ENCODE results near the gene XYLT1.
"Not testable (repeated sequence)": the region's sequence is repeated elsewhere in the genome, so short reads cannot be mapped to it uniquely, and the experiment has no call there.

Gene XYLT1

DNA sequence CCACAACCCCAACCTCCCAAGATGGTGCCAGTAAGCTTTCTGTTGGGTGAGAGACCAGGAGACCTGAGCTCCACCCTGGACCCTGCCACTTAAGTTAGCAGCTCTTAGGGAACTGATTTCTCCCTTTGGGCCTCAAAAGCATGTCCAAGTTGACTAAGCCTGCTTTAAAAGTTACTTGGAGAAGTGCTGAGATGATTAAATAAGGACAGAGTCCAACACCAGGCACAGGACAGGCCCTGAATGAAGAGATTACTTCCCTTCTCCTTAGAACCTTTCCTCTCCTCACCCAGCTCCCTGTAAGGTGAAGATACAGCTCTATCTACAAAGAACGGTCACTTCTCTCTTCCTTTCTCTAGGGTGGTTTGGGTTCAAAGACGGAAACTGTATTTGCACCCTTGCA is 162.6 kb downstream of the XYLT1 start:
- no peaks in the 10 kb centered on the region for H3K36me3 ChIP-seq (ENCODE audit: insufficient read depth, low read length)
- no peaks in the 10 kb centered on the region for H3K4me1 ChIP-seq (ENCODE audit: control insufficient read depth, insufficient read depth, low read length, unreplicated experiment)
- no peak overlapping the region for H3K27ac ChIP-seq (ENCODE audit: low read depth, low read length)
- H3K27me3 ChIP-seq (ENCODE audit: insufficient read depth, low read length) = no peaks in the 10 kb centered on the region
- no peak overlapping the region for H3K4me3 ChIP-seq (ENCODE audit: low read depth, low read length)
- H2AFZ ChIP-seq (ENCODE audit: low read length, unreplicated experiment) = no peak overlapping the region
- H3K79me2 ChIP-seq (ENCODE audit: control insufficient read depth, insufficient read depth, low read length, unreplicated experiment) = no peaks in the 10 kb centered on the region

DNA sequence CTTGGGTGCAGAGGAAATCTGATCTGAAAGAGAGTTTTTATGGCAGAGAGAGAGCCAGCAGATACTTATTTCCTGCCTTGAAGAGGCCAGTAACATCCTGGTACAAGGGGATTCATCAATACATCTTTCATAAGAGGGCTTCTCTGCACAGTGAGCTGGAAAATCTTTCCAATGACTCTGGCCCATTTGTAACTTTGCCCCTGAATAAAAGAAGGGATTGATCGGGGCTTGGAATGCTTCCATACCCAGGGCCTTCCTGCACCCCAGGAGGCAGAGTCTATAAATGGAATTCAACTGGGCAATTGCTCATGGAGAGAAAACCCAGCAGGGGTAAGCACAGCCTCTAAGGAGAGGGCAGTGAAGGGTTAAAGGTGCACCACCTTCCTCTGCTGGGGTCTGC is 163.3 kb downstream of the XYLT1 start:
- no peak overlapping the region for H3K27ac ChIP-seq (ENCODE audit: low read depth, low read length)
- no peaks in the 10 kb centered on the region for H3K79me2 ChIP-seq (ENCODE audit: control insufficient read depth, insufficient read depth, low read length, unreplicated experiment)

DNA sequence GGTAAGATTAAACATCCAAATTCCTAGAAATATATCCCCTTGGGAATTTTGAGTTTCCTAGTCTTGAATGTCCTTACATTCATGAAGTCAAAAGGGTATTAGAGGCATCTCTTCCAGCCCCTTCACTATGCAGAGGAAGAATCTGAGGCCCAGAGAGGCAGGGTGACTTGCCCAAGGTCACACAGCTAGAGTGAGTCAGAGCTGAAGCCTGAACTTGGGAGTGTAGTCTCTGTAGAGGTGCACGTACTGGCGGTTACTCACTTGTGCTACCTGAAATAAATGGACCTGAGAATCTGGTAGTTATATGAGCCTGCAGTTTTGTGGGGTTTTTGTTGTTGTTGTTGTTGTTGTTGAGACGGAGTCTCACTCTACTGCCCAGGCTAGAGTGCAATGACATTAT is 164.0 kb downstream of the XYLT1 start:
- no peaks in the 10 kb centered on the region for H3K27me3 ChIP-seq (ENCODE audit: insufficient read depth, low read length)
- H3K36me3 ChIP-seq (ENCODE audit: insufficient read depth, low read length) = no peaks in the 10 kb centered on the region
- no peak overlapping the region for H3K4me3 ChIP-seq (ENCODE audit: low read depth, low read length)
- H3K27ac ChIP-seq (ENCODE audit: low read depth, low read length) = no peak overlapping the region
- no peak overlapping the region for H2AFZ ChIP-seq (ENCODE audit: low read length, unreplicated experiment)
- peaks cover 10% of the 10 kb centered on the region for H3K4me1 ChIP-seq (ENCODE audit: control insufficient read depth, insufficient read depth, low read length, unreplicated experiment)
- H3K79me2 ChIP-seq (ENCODE audit: control insufficient read depth, insufficient read depth, low read length, unreplicated experiment) = peaks cover under 1% of the 10 kb centered on the region

More for the DNA sequence above, 163.3 kb downstream of the XYLT1 start:
- Histone ChIP-seq H3K4me1 (ENCODE audit: control insufficient read depth, insufficient read depth, low read length, unreplicated experiment) (peaks cover 6% of the 10 kb centered on the region), H3K36me3 (ENCODE audit: insufficient read depth, low read length) (no peaks in the 10 kb centered on the region), H3K4me3 (ENCODE audit: low read depth, low read length) (no peak overlapping the region), H2AFZ (ENCODE audit: low read length, unreplicated experiment) (no peak overlapping the region), H3K27me3 (ENCODE audit: insufficient read depth, low read length) (no peaks in the 10 kb centered on the region)

DNA sequence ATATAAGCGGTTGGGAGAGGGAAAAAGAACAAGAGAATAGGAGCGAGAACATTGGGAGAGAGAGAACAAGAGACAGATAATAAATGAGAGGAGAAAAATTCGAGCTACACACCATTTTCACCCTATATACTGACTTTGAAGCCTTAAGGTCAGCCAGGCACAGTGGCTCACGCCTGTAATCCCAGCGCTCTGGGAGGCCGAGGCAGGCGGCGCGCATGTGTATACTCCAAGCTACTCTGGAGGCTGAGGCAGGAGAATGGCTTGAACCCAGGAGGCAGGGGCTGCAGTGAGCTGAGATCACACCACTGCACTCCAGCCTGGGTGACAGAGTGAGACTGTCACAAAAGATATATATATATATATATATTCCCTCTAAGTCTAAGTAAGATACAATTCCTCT is 164.5 kb downstream of the XYLT1 start:
- H2AFZ ChIP-seq (ENCODE audit: low read length, unreplicated experiment); H3K27ac ChIP-seq (ENCODE audit: low read depth, low read length); H3K36me3 ChIP-seq (ENCODE audit: insufficient read depth, low read length); H3K4me1 ChIP-seq (ENCODE audit: control insufficient read depth, insufficient read depth, low read length, unreplicated experiment); H3K79me2 ChIP-seq (ENCODE audit: control insufficient read depth, insufficient read depth, low read length, unreplicated experiment); H3K4me3 ChIP-seq (ENCODE audit: low read depth, low read length); H3K27me3 ChIP-seq (ENCODE audit: insufficient read depth, low read length): not testable (repeated sequence)

DNA sequence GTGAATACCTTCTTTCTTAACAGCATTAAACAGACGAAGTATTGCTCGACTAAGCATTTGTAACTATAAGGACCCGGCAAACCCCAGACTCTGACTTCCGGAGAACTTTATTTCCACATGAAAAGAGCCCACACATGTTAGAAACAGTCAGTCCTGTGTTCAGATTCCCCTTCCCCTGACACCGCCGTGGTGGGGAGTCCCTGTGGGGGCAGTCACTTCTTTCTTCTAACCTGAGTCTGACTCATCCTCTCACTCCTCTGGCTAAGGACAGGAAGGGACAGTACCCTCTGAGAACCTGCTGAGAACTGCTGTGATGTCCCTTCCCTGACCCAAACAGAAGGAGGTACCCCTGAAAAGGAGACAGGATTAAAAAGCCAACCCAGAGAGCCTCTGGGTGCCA is 165.1 kb downstream of the XYLT1 start:
- Histone ChIP-seq H3K79me2 (ENCODE audit: control insufficient read depth, insufficient read depth, low read length, unreplicated experiment) (peaks cover 3% of the 10 kb centered on the region), H3K27me3 (ENCODE audit: insufficient read depth, low read length) (no peaks in the 10 kb centered on the region), H3K4me1 (ENCODE audit: control insufficient read depth, insufficient read depth, low read length, unreplicated experiment) (peaks cover 10% of the 10 kb centered on the region), H3K4me3 (ENCODE audit: low read depth, low read length) (no peak overlapping the region), H2AFZ (ENCODE audit: low read length, unreplicated experiment) (no peak overlapping the region), H3K27ac (ENCODE audit: low read depth, low read length) (no peak overlapping the region), H3K36me3 (ENCODE audit: insufficient read depth, low read length) (no peaks in the 10 kb centered on the region)

DNA sequence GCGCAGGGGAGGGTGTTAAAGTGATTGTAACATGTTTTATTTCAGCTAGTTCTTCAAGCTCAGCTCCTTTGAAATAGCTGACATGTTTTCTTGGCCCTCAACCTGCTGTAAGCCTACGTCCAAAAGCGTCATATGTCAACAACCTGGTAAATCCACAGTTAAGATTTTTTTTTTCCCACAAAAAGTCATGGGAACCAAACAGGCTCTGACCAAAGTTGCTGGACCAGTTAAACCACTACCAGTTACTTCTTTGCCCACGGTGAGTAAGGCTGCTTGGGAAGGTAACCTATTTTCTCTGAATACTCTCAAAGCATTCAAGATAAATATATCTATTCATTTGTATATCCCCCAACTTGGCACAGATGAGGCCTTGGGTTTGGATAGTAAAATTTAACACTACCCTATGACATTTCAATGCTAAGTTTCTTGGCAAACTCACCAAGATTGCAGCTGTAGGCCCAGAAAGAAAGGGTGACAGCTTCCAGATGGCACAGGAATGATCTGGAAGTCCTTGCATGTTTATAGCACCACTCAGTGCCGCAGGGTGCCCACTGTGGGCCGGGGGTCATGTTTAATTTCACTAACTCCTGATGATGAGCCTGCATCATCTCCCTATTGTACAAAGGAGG is 166.2 kb downstream of the XYLT1 start:
- no peak overlapping the region for H3K4me3 ChIP-seq (ENCODE audit: low read depth, low read length)
- H3K27me3 ChIP-seq (ENCODE audit: insufficient read depth, low read length) = no peaks in the 10 kb centered on the region
- H3K27ac ChIP-seq (ENCODE audit: low read depth, low read length) = no peak overlapping the region
- no peaks in the 10 kb centered on the region for H3K36me3 ChIP-seq (ENCODE audit: insufficient read depth, low read length)
- H3K79me2 ChIP-seq (ENCODE audit: control insufficient read depth, insufficient read depth, low read length, unreplicated experiment) = peaks cover 3% of the 10 kb centered on the region
- H2AFZ ChIP-seq (ENCODE audit: low read length, unreplicated experiment) = no peak overlapping the region
- H3K4me1 ChIP-seq (ENCODE audit: control insufficient read depth, insufficient read depth, low read length, unreplicated experiment) = peaks cover 10% of the 10 kb centered on the region

DNA sequence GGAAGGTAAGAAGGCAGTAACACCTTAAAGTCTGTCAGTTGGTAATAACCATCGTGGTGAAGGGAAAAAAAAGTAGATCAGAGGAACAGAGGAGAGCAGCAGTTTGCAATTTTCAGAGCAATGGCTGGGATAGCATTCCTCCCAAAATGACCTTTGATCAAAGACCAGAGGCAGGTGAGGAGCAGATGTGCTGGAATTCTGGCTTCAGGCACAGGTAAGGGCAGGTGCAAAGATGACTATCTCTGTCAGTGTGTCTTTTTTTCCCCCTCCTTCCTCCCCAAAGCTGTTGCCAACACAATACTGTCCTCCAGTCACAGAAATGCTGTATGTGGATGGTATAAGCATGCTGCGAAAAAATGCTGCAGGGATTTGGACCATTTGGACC is 166.7 kb downstream of the XYLT1 start:
- no peak overlapping the region for H3K27ac ChIP-seq (ENCODE audit: low read depth, low read length)
- no peak overlapping the region for H2AFZ ChIP-seq (ENCODE audit: low read length, unreplicated experiment)
- H3K4me1 ChIP-seq (ENCODE audit: control insufficient read depth, insufficient read depth, low read length, unreplicated experiment) = peaks cover 10% of the 10 kb centered on the region
- H3K4me3 ChIP-seq (ENCODE audit: low read depth, low read length) = no peak overlapping the region
- H3K36me3 ChIP-seq (ENCODE audit: insufficient read depth, low read length) = no peaks in the 10 kb centered on the region
- peaks cover 3% of the 10 kb centered on the region for H3K79me2 ChIP-seq (ENCODE audit: control insufficient read depth, insufficient read depth, low read length, unreplicated experiment)
- H3K27me3 ChIP-seq (ENCODE audit: insufficient read depth, low read length) = no peaks in the 10 kb centered on the region

DNA sequence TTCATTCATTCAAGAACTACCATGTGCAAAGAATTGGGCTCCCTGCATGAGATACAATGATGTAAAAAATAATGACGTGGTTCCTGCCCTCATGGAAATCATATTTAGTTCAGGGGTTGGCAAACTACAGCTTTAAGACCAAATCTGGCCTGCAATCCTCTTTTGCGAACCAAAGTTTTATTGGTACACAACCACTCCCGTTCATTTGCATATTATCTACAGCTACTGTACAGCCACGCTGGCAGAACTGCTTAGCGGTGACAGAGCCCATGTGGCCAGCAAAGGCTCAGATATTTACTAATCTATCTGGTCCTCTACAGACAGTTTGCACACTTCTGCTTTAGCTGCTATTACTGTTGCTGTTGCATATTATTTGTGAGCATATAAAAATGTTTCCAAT is 167.7 kb downstream of the XYLT1 start:
- no peak overlapping the region for H3K4me3 ChIP-seq (ENCODE audit: low read depth, low read length)
- H3K4me1 ChIP-seq (ENCODE audit: control insufficient read depth, insufficient read depth, low read length, unreplicated experiment) = peaks cover 10% of the 10 kb centered on the region

DNA sequence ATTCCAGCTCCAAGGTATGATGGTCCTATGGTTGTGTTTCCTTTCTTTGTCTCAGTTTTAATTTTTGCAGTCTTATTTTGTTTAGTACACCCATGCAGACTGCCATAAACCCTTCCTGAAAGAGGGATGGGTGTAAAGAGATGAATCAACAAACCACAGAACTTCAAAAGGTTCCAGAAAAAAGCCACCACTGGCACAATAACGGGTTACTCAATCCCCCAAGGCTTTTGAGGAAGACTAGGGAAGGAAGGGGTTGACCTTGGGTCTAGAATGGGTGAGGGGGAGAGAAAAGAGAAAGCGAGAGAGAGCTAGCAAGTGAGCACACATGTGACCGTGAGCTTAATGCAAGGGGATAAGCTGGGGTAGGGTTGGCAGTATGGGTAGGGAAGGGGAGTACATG is 168.1 kb downstream of the XYLT1 start:
- peaks cover 3% of the 10 kb centered on the region for H3K79me2 ChIP-seq (ENCODE audit: control insufficient read depth, insufficient read depth, low read length, unreplicated experiment)
- no peaks in the 10 kb centered on the region for H3K27me3 ChIP-seq (ENCODE audit: insufficient read depth, low read length)
- no peak overlapping the region for H2AFZ ChIP-seq (ENCODE audit: low read length, unreplicated experiment)
- no peak overlapping the region for H3K27ac ChIP-seq (ENCODE audit: low read depth, low read length)
- H3K4me3 ChIP-seq (ENCODE audit: low read depth, low read length) = no peak overlapping the region
- H3K4me1 ChIP-seq (ENCODE audit: control insufficient read depth, insufficient read depth, low read length, unreplicated experiment) = peaks cover 10% of the 10 kb centered on the region
- H3K36me3 ChIP-seq (ENCODE audit: insufficient read depth, low read length) = no peaks in the 10 kb centered on the region

More for the DNA sequence above, 167.7 kb downstream of the XYLT1 start:
- H3K36me3 ChIP-seq (ENCODE audit: insufficient read depth, low read length) = no peaks in the 10 kb centered on the region
- no peaks in the 10 kb centered on the region for H3K27me3 ChIP-seq (ENCODE audit: insufficient read depth, low read length)
- no peak overlapping the region for H3K27ac ChIP-seq (ENCODE audit: low read depth, low read length)
- H3K79me2 ChIP-seq (ENCODE audit: control insufficient read depth, insufficient read depth, low read length, unreplicated experiment) = peaks cover 3% of the 10 kb centered on the region
- no peak overlapping the region for H2AFZ ChIP-seq (ENCODE audit: low read length, unreplicated experiment)

DNA sequence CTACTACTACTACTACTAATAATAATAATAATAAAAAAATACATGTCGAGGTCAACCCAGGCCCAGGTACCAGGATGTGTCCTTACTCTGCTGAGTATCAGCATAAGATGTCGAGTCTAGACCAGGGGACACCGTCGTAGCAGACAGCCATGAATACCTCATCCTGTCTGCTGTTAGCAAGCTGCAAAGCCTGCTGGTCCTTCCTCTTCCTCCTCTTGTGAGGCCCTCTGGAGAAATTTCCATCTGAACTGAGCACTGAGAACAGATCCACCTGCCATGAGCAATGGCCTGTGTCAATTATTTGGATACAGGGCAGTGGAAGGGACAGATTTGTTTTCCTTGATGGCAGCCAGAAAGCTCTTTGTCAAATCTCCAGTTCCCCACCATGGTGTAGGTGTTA is 168.5 kb downstream of the XYLT1 start:
- no peak overlapping the region for H2AFZ ChIP-seq (ENCODE audit: low read length, unreplicated experiment)
- H3K36me3 ChIP-seq (ENCODE audit: insufficient read depth, low read length) = no peaks in the 10 kb centered on the region
- H3K4me3 ChIP-seq (ENCODE audit: low read depth, low read length) = no peak overlapping the region
- peaks cover 3% of the 10 kb centered on the region for H3K79me2 ChIP-seq (ENCODE audit: control insufficient read depth, insufficient read depth, low read length, unreplicated experiment)
- H3K4me1 ChIP-seq (ENCODE audit: control insufficient read depth, insufficient read depth, low read length, unreplicated experiment) = peaks cover 10% of the 10 kb centered on the region
- no peak overlapping the region for H3K27ac ChIP-seq (ENCODE audit: low read depth, low read length)
- no peaks in the 10 kb centered on the region for H3K27me3 ChIP-seq (ENCODE audit: insufficient read depth, low read length)

DNA sequence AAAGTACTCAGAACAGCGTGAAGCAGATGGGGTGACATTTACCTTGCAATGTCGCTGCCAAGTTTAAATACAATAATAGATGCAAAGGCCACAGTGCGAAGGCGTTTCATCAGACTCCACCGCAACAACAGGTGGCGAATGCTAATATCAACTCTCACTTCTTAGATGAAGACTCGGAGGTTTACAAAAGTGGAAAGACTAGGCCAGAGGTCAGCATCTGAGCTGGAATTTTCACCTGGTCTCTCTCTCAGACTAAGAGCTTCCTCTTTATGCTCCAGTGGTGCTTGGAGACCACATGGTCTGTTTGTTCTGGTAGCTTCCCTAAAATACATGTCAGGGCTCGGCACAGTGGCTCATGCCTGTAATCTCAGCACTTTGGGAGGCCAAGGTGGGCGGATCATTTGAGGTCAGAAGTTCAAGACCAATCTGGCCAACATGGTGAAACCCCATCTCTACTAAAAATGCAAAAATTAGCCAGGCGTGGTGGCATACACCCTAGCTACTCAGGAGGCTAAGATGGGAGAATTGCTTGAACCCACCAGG is 169.1 kb downstream of the XYLT1 start:
- Histone ChIP-seq H3K27ac (ENCODE audit: low read depth, low read length) (no peak overlapping the region), H3K27me3 (ENCODE audit: insufficient read depth, low read length) (no peaks in the 10 kb centered on the region), H3K79me2 (ENCODE audit: control insufficient read depth, insufficient read depth, low read length, unreplicated experiment) (peaks cover 3% of the 10 kb centered on the region)

More for the DNA sequence above, 169.1 kb downstream of the XYLT1 start:
- Histone ChIP-seq H3K4me3 (ENCODE audit: low read depth, low read length) (no peak overlapping the region), H2AFZ (ENCODE audit: low read length, unreplicated experiment) (no peak overlapping the region), H3K36me3 (ENCODE audit: insufficient read depth, low read length) (no peaks in the 10 kb centered on the region), H3K4me1 (ENCODE audit: control insufficient read depth, insufficient read depth, low read length, unreplicated experiment) (peaks cover 10% of the 10 kb centered on the region)

All from ACC112 (cell line).